GM23338 (cell line): Measurements from ENCODE around the gene TWF2. TPM values are rescaled to one million over a fixed set of nuclear protein-coding genes. Genes with fewer than 3 reads are reported as not detected.
"Not testable (repeated sequence)": the region's sequence is repeated elsewhere in the genome, so short reads cannot be mapped to it uniquely, and the experiment has no call there.

ENCODE experiments used
- ATAC-seq: fragments of 200-7000 bp; cut with Tn5 transposase; 3 replicates; pipeline ENCODE4 v1.9.1; 2020
- DNase-seq: peaks from one replicate; pipeline ENCODE4 v3.0.0-alpha.2; 2015; ENCODE audit warnings: low spot score
- H2AFZ ChIP-seq: fragments of 200-600 bp; sonication (generic); 2 replicates; pipeline ENCODE4 v1.8.0; 2016; ENCODE audit warnings: antibody characterized with exemption, mild to moderate bottlenecking, moderate library complexity
- H3F3A ChIP-seq: fragments of 200-600 bp; sonication (generic); replicated peaks from 2 replicates; pipeline ENCODE4 v1.8.0; 2017; ENCODE audit warnings: antibody characterized with exemption, mixed run types, low read depth
- H3K27ac ChIP-seq: fragments of 200-600 bp; sonication (generic); 2 replicates; pipeline ENCODE4 v1.6.1; 2016; ENCODE audit warnings: low read depth
- H3K27me3 ChIP-seq: fragments of 200-600 bp; sonication (generic); 2 replicates; pipeline ENCODE4 v1.8.0; 2016; ENCODE audit warnings: mild to moderate bottlenecking, mixed run types, moderate library complexity; ENCODE audit not compliant: insufficient read depth
- H3K36me3 ChIP-seq: fragments of 200-600 bp; sonication (generic); 2 replicates; pipeline ENCODE4 v1.8.0; 2016; ENCODE audit warnings: mild to moderate bottlenecking; ENCODE audit not compliant: insufficient read depth
- H3K4me1 ChIP-seq: fragments of 200-600 bp; sonication (generic); 2 replicates; pipeline ENCODE4 v1.8.0; 2016; ENCODE audit warnings: mild to moderate bottlenecking, moderate library complexity; ENCODE audit not compliant: insufficient read depth
- H3K4me2 ChIP-seq: fragments of 200-600 bp; sonication (generic); 2 replicates; pipeline ENCODE4 v1.7.1; 2017; ENCODE audit warnings: mixed run types
- H3K4me3 ChIP-seq: fragments of 200-600 bp; sonication (generic); 2 replicates; pipeline ENCODE4 v1.6.1; 2016; ENCODE audit warnings: mixed run types
- H3K79me2 ChIP-seq: fragments of 200-600 bp; sonication (generic); replicated peaks from 2 replicates; pipeline ENCODE4 v1.8.0; 2017; ENCODE audit warnings: mild to moderate bottlenecking; ENCODE audit not compliant: insufficient read depth
- H3K9me2 ChIP-seq: fragments of 200-600 bp; sonication (generic); 2 replicates; pipeline ENCODE4 v1.8.0; 2017; ENCODE audit not compliant: insufficient read depth
- H4K20me1 ChIP-seq: fragments of 200-600 bp; sonication (generic); replicated peaks from 2 replicates; pipeline ENCODE4 v1.8.0; 2017; ENCODE audit warnings: mild to moderate bottlenecking; ENCODE audit not compliant: insufficient read depth
- H3K27ac Mint-ChIP-seq: 2 replicates; pipeline ENCODE4 v1.8.0; 2020; ENCODE audit warnings: inconsistent platforms, mild to moderate bottlenecking, moderate library complexity, mixed read lengths
- H3K27me3 Mint-ChIP-seq: 3 replicates; pipeline ENCODE4 v1.8.0; 2022; ENCODE audit warnings: low read depth, mild to moderate bottlenecking, moderate library complexity, mixed read lengths, inconsistent platforms; ENCODE audit not compliant: insufficient read depth, poor library complexity
- H3K36me3 Mint-ChIP-seq: 3 replicates; pipeline ENCODE4 v1.8.0; 2021; ENCODE audit warnings: low read depth, mild to moderate bottlenecking, inconsistent platforms, moderate library complexity, mixed read lengths
- H3K4me1 Mint-ChIP-seq: 3 replicates; pipeline ENCODE4 v1.8.0; 2020; ENCODE audit warnings: mild to moderate bottlenecking, inconsistent platforms, mixed read lengths
- H3K4me3 Mint-ChIP-seq: 3 replicates; pipeline ENCODE4 v1.8.0; 2021; ENCODE audit warnings: moderate library complexity, mild to moderate bottlenecking, inconsistent platforms, mixed read lengths
- H3K9me3 Mint-ChIP-seq: 3 replicates; pipeline ENCODE4 v1.8.0; 2020; ENCODE audit warnings: moderate library complexity, mild to moderate bottlenecking, inconsistent platforms, mixed read lengths
- CREB1 ChIP-seq: fragments of 250-450 bp; sonication (Bioruptor Pico); IDR thresholded peaks from 2 replicates; pipeline ENCODE4 v1.5.0; 2020; ENCODE audit warnings: low read depth, mild to moderate bottlenecking, moderate library complexity
- CTCF ChIP-seq, 2 experiments: fragments of 200-600 bp in 1 of 2; sonication (generic) in 1 of 2; conservative IDR thresholded peaks; 2 replicates each; pipeline versions ENCODE4 v1.5.1 to v1.6.1; 2016 to 2017; ENCODE audit warnings: antibody characterized with exemption in 2 of 2, low read depth in 2 of 2, mild to moderate bottlenecking in 2 of 2, moderate library complexity in 1 of 2
- ETS1 ChIP-seq: IDR thresholded peaks from 2 replicates; pipeline ENCODE4 v1.6.1; 2016; ENCODE audit warnings: antibody characterized with exemption
- EZH2 ChIP-seq: fragments of 200-600 bp; sonication (generic); IDR thresholded peaks from one replicate; pipeline ENCODE4 v1.8.0; 2017; ENCODE audit warnings: antibody characterized with exemption, mild to moderate bottlenecking, low read depth; ENCODE audit not compliant: unreplicated experiment
- JUNB ChIP-seq: IDR thresholded peaks from one replicate; pipeline ENCODE4 v1.6.1; 2016; ENCODE audit warnings: antibody characterized with exemption; ENCODE audit not compliant: unreplicated experiment
- NANOG ChIP-seq: IDR thresholded peaks from 2 replicates; pipeline ENCODE4 v1.6.1; 2016; ENCODE audit warnings: antibody characterized with exemption, borderline replicate concordance
- POLR2AphosphoS5 ChIP-seq: IDR thresholded peaks from 2 replicates; pipeline ENCODE4 v1.6.1; 2016; ENCODE audit warnings: antibody characterized with exemption, low read depth
- REST ChIP-seq: IDR thresholded peaks from one replicate; pipeline ENCODE4 v1.6.1; 2018; ENCODE audit warnings: antibody characterized with exemption; ENCODE audit not compliant: unreplicated experiment
- ZNF114 ChIP-seq: fragments of 250-450 bp; sonication (Bioruptor Pico); IDR thresholded peaks from 2 replicates; pipeline ENCODE4 v1.5.0; 2020; ENCODE audit warnings: mild to moderate bottlenecking, moderate library complexity
- ZNF331 ChIP-seq: fragments of 250-450 bp; sonication (Bioruptor Pico); IDR thresholded peaks from 2 replicates; pipeline ENCODE4 v1.5.0; 2020; ENCODE audit warnings: low read depth, mild to moderate bottlenecking, moderate library complexity
- polyA plus RNA-seq: library from polyadenylated mRNA; unstranded; fragments of >200 nt; fragmentation: Nextera tagmentation; extraction: Ambion mirVana; gene quantifications from 2 replicates; pipeline ENCODE4 v1.2.1, GENCODE V29; 2016
- total RNA-seq: library from RNA; depleted of rRNA; stranded (reverse); fragments of >200 nt; shearing (Covaris generic); gene quantifications from 2 replicates; pipeline ENCODE4 v1.2.3, GENCODE V29; 2014

Gene TWF2
- total and polyA plus RNA-seq, 2 experiments from 2014 or later: 38.9 to 120 TPM

GRCh38 chr3:52286777-52287110, 47.8 kb upstream of the TWF2 start (continued):
- no peak for TF ChIP-seq REST
- TF ChIP-seq EZH2: no peak
- no peak for TF ChIP-seq JUNB
- no peak for TF ChIP-seq ZNF331
- no peak for TF ChIP-seq ZNF114 (CRISPR knock-in tag)
- TF ChIP-seq NANOG: no peak
- TF ChIP-seq CTCF (conservative IDR thresholded peaks at IDR 0.05; ENCODE audit: low read depth in 2 of 2): no peak
- no peak for TF ChIP-seq POLR2AphosphoS5
- TF ChIP-seq ETS1: no peak
- TF ChIP-seq CREB1 (CRISPR knock-in tag): no peak

GRCh38 chr3:52284051-52284450, 45.1 kb upstream of the TWF2 start:
- ATAC-seq, DNase-seq, H3K4me2 ChIP-seq, H3K36me3 ChIP-seq, H3K4me3 ChIP-seq, H3K27ac Mint-ChIP-seq, H3K27me3 ChIP-seq, H3K79me2 ChIP-seq, H3K9me2 ChIP-seq, H3K4me3 Mint-ChIP-seq, H4K20me1 ChIP-seq, H2AFZ ChIP-seq, H3K9me3 Mint-ChIP-seq, H3K36me3 Mint-ChIP-seq, H3K27ac ChIP-seq: not testable (repeated sequence)
- Histone ChIP-seq H3K4me1 (peaks cover 19% of the 10 kb centered on the region; the same call in 1 of the 2 replicates), H3F3A (peaks cover 14% of the 10 kb centered on the region)
- peaks cover 11% of the 10 kb centered on the region for H3K4me1 Mint-ChIP-seq
- peaks cover 10% of the 10 kb centered on the region for H3K27me3 Mint-ChIP-seq
